GM04504 (cell line): ENCODE measurements around the gene SUPT20HL1.
"Not testable (repeated sequence)": the region's sequence is repeated elsewhere in the genome, so short reads cannot be mapped to it uniquely, and the experiment has no call there.

ENCODE experiments used
- DNase-seq: peaks from one replicate; pipeline ENCODE4 v3.0.0-alpha.2; 2012; ENCODE audit warnings: low read depth

The SUPT20HL1 gene

DNA sequence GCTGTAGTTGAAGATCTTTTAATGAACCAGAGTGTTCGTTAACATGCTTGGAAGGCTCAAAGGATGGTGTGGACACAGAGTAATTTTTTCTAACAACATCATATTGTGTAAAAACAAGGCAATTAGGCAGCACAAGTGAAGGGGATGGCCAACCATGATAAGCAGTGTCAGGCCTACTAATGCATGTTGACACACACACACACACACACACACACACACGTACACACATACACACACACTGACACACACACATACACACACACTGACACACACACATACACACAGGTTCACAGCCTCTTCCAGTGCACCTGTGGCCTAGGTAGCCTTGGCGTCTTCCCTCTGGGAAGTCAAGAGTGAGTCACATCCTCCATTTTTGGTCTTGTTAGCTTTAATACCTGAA, at the start of gene SUPT20HL1:
TSS of gene SUPT20HL1 (plus strand) at position 368 of the 400 bp plus-strand sequence. CDS start 2,122 bp downstream, outside the sequence.
- no peak for DNase-seq

- not testable (repeated sequence) for DNase-seq
Observed at GRCh38 chrX:24310916-24311315, 49.5 kb upstream of the SUPT20HL1 start.

DNA sequence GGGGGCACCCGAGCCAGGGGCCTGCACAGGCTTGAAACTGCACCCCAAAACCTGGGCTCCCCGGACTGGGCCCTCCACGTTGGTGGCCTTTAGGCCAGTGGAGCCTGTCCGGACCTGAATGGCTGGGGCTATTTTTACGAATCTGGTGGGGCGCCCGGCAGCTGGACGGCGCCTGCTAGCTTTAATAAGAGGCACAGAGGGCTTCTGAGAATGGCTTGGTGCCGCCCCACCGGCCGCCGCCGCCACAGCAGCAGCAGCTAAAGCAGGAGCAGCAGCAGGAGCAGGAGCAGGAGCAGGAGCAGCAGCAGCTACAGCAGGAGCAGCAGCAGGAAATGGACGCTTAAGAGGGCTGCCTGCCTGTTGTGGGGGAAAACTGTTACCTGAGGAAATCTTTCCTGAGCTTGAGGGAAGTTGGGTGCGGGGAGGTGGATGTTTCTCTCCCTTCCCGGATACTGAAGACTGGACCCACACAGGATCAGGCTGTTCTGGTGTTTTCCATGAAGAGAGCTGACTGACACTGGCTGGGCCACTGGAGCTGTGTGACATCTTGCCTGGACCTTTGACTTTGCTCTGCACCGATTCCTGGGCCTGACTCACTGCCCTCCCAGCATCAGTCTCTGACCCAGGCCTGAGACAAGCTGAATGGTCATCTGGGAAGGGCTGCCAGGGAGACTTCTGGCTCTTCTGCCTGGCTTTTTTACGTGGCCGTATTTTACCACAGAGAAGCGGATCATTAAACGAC, 48.8 kb upstream of the SUPT20HL1 start:
- not testable (repeated sequence) for DNase-seq

DNA sequence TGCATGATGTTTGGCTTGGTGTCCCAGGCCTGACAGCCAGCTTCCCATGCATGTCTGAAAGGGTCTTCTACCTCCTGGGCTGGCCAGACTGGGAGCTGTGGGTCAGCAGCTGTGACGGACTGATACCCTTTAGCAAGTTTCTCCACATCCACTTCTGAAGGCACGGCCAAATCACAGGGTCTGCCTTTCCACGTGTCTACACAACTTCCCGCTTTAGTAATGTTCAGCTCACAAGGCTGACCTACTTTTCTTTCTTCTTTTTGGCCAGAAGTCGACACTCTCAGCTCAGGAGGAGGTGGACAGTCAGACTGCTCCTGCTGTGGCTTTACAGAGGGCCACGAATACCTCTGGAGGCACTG, 48.2 kb upstream of the SUPT20HL1 start:
- DNase-seq: not testable (repeated sequence)

DNA sequence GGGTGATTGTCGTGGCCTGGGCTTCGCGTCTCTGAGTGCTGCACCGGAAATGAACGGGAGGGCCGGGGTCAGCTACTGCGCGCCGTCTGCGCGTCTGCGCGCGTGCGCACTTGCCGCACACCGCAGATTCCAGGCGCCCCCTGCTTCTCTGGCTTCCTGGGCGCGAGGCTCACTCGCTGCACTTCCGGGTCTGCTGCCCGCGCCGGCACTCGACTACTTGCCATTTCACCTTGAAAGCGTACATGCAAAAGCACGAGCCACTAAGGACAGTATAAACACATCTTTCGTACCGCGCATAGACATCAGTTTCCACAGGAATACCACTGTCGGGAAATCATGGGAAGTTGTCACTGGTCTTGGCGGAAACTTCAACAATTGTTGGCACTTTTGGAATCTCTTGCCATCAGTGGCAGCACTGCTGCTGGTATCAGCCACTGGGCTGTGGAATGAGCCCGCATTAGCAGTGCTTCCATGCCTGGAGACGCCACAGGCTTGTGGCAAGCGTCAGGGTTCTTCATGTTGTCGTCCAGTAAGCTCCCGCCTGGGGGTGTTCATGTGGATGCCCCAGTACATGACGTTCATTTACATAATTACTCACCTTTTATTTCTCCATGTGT, 46.3 kb upstream of the SUPT20HL1 start, which contains the start of gene SUPT20HL2:
TSS of gene SUPT20HL2 (minus strand) at position 51 of the 617 bp plus-strand sequence. CDS start 754 bp downstream, outside the sequence.
- no peak for DNase-seq

DNA sequence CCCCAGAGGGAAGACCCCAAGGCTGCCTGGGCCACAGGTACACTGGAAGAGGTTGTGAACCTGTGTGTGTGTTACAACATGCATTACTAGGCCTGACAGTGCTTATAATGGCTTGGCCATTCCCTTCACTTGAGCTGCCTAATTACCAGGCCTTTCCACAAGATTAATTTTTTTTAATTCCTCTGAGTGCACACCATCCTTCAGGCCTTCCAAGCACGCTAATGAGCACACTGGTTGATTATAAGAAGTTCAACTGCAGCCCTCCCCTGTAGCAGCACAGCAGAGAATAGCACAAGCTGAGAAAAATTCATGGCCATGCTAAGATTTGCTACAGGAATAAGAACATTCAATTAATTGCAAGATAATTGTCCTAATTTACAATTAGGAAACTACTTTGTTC, 44.3 kb upstream of the SUPT20HL1 start:
- DNase-seq: no peak

DNA sequence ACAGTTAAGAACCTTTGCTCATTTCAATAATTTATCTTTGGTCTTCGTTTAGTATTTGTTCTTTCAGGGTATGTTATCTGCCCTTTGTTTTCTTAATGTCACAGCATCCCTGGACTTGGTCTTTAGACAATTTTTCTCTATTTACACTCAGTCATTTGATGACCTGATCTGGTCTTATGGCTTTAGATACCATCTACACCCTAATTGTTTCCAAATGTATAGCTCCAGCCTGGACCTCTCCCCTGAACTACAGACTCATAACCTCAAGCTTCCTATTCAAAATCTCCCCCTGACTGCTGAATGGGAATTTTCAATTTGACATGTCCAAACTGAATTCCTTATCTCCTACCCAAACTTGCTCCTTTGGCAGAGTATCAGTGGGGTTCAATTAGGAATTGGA, 42.9 kb upstream of the SUPT20HL1 start:
- DNase-seq: no peak

DNA sequence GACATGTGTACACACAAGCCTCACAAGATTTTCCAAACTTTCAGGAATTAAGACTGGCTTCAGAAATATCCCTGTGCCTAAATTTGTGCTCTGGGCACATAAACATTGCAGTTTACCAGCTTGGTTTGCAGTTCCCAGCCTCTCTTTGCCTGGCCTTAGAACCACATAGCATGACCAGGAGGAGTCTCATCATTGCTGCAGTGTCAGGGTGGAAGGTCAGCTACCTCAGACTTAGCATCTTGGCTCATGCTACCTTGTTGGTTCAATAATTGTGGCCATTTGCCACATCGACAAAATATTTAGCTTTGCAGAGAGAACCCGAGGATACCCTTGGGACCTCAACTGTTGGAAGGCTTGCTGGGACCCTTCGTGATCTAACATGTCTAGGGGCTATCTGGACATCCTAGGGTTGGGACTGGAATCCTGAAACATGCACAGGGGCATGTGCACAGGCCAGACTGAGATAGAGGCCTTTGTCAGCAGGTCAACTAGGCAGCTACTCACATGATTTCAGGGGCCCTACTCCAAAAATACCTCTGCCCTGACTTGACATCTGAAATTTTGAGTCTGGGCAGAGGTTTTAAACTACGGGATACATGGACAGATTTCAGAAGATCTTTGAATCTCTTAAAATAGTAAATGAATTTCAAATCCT, 38.6 kb upstream of the SUPT20HL1 start:
- DNase-seq: no peak

DNA sequence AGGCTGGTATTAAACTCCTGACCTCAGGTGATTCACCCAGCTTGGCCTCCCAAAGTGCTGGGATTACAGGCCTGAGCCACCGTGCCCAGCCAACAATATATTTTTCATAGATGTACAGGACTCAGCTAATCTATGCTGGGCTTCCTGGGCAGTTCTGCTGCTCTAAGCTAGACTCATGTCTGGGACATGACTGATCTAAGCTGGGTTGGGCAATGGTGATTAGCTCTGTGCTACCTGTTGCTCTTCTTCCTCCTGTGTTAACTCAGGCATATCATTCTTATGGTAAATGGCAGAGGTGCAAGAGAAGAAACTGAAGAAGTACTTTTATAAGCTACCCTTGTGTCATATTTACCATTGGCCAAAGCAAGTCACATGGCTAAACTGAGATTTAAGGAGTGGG, 35.2 kb upstream of the SUPT20HL1 start:
- DNase-seq: no peak

- DNase-seq: no peak
Observed at GRCh38 chrX:24332878-24333277, 27.6 kb upstream of the SUPT20HL1 start.

GRCh38 chrX:24333371-24333770, 27.1 kb upstream of the SUPT20HL1 start:
- no peak for DNase-seq

GRCh38 chrX:24334461-24334860, 26.0 kb upstream of the SUPT20HL1 start:
- DNase-seq: no peak

DNA sequence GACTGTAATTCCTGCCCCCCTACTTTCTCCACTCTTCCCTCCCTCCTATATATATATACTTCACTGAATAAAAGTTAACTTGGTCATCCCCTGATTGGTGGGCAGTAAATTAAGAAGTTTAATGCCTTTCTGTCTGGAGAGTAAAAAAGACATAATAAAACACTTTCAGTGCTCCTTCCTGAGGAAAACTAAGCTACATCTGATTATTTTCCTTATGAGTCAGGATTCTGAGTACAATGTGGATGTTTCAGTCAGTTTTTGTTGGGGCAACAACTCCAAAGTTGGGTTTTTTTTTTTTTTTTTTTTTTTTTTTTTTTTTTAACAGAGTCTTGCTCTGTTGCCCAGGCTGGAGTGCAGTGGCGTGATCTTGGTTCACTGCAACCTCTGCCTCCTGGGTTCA, 24.6 kb upstream of the SUPT20HL1 start:
- no peak for DNase-seq

DNA sequence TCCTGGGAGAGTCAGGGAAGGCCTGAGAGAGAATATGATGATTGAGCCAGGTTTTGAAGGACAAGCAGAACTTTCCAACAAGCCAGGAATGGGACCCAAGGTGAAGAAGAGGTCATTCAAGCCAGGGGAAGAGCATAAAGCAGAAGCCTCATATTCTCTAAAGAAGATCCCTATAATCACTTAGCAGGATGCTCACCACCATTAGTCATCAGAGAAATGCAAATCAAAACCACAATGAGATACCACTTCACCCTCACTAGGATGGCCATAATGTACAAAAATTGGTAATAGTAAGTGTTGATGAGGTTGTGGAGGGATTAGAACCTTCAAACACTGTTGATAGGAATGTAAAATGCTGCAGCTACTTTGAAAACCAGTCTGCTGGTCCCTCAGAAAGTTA, 20.5 kb upstream of the SUPT20HL1 start:
- no peak for DNase-seq

GRCh38 chrX:24340501-24340900, 19.9 kb upstream of the SUPT20HL1 start:
- DNase-seq: no peak

- peak; percentile 51 for DNase-seq
Observed at GRCh38 chrX:24341795-24342194, 18.6 kb upstream of the SUPT20HL1 start.

DNA sequence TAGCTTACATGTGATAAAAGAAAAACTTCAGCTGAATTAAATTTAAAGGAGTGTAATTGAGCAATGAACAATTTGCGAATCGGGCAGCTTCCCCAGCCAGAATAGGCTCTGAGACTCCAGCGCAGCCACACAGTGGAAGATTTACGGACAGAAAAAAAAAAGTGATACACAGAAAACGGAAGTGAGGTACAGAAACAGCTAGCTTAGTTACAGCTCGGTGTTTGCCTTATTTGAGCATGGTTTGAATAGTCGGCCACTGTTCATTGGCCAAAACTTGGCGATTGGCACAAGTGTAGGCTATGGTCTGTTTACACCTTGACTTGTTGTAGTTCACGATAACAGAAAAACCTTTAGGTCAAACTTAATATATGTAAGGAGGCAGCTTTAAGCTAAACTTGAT, 16.7 kb upstream of the SUPT20HL1 start:
- no peak for DNase-seq

DNA sequence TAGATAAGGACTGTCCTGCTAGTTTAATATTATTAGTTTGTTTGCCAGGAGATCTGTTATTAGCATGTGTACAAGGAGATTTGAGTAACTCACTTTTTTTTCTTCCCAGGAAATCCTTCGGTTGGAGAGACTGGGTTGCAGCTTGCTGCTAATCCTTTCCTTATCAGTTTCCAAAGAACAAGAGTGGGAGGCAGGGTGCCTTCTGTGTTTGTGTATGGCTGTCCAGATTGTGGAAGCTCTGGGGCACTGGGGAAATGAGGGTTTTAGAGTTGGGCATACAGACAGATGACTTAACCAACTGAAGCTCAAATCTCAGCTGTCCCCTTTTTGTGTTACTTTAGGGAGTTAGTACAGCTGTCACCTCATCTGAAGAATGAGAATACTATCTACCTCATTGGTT, 12.6 kb upstream of the SUPT20HL1 start:
- DNase-seq: no peak

GRCh38 chrX:24350217-24350616, 10.2 kb upstream of the SUPT20HL1 start:
- DNase-seq: no peak

GRCh38 chrX:24355095-24355494, 5.3 kb upstream of the SUPT20HL1 start:
- DNase-seq: no peak

- no peak for DNase-seq
Observed at GRCh38 chrX:24357106-24357505, 3.3 kb upstream of the SUPT20HL1 start.

- DNase-seq: not testable (repeated sequence)
Observed at GRCh38 chrX:24362089-24362745, 1.8 kb downstream of the SUPT20HL1 start.
